Cardiac fibroblast (primary cell): ENCODE data around the gene RAB42.
"Not testable (repeated sequence)": the region's sequence is repeated elsewhere in the genome, so short reads cannot be mapped to it uniquely, and the experiment has no call there.

Experiments
- DNase-seq, 2 donors: peaks; one replicate each; pipeline versions ENCODE4 v3.0.0 to v3.0.0-alpha.2; 2010; ENCODE audit warnings: low read depth in 2 of 2
- H3K4me3 ChIP-seq, 2 donors: replicated peaks in 1 of 2; 1 replicate in 1 of 2; 2 replicates in 1 of 2; pipeline ENCODE4 v1.5.1; 2011; ENCODE audit warnings: low read depth in 2 of 2, low read length in 2 of 2, mild to moderate bottlenecking in 2 of 2, moderate library complexity in 1 of 2
- TF ChIP-seq, protein P1 (sequence below): IDR thresholded peaks from one replicate; pipeline ENCODE4 v1.5.1; 2011; ENCODE audit warnings: low read depth, mild to moderate bottlenecking, low read length, inconsistent platforms

RAB42 gene

DNA sequence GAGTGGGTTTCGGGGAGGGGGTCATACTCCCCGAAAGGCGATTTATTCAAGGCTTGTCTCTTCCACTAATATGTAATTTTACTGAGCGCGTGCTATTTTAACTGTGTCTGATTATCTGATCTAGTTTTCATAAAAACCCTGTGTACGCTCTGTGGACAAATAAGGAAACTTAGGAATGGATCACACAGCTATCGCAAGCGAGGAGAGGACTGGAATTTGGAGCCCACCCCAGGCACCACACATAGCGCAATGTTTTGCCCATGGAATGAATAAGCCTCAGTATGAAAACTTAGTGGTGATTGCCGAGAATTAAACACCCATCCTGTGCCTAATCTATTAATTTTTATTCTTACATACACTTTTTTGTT lies 9.8 kb upstream of the RAB42 start:
- peak; percentile 52 to 58 for DNase-seq
- TF ChIP-seq, protein P1, sequence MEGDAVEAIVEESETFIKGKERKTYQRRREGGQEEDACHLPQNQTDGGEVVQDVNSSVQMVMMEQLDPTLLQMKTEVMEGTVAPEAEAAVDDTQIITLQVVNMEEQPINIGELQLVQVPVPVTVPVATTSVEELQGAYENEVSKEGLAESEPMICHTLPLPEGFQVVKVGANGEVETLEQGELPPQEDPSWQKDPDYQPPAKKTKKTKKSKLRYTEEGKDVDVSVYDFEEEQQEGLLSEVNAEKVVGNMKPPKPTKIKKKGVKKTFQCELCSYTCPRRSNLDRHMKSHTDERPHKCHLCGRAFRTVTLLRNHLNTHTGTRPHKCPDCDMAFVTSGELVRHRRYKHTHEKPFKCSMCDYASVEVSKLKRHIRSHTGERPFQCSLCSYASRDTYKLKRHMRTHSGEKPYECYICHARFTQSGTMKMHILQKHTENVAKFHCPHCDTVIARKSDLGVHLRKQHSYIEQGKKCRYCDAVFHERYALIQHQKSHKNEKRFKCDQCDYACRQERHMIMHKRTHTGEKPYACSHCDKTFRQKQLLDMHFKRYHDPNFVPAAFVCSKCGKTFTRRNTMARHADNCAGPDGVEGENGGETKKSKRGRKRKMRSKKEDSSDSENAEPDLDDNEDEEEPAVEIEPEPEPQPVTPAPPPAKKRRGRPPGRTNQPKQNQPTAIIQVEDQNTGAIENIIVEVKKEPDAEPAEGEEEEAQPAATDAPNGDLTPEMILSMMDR: no peak

DNA sequence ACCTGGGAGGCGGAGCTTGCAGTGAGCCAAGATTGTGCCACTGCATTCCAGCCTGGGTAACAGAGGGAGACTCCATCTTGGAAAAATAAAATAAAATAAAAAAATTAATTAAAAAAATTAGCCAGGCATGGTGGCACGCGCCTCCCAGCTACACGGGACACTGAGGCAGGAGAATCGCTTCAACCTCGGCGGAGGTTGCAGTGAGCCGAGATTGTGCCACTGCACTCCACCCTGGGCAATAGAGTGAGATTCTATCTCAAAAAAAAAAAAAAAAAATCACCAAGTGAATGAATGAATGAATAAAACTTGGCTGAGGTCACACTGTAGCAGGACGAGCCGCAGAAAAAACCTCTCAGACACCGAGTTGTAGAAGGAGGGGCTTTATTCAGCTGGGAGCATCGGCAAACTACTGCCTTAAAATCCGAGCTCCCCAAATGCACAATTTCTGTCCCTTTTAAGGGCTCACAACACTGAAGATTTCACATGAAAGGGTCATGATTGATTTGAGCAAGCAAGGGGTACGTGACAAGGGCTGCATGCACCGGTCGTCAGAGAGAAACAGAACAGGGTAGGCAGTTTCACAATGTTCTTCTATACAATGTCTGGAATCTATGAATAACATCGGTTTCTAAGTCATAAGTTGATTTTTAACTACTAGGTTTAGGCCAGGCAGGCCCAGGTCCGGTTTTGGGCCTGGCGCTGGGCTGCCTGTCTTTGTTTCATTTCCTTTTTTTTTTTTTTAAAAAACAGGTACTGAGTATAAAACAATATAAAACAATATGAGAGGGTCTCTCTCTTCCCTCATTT lies 5.3 kb upstream of the RAB42 start:
- not testable (repeated sequence) for DNase-seq, H3K4me3 ChIP-seq

More for the DNA sequence above, 9.8 kb upstream of the RAB42 start:
- peak overlapping the region; percentile 87 to 94 for H3K4me3 ChIP-seq

DNA sequence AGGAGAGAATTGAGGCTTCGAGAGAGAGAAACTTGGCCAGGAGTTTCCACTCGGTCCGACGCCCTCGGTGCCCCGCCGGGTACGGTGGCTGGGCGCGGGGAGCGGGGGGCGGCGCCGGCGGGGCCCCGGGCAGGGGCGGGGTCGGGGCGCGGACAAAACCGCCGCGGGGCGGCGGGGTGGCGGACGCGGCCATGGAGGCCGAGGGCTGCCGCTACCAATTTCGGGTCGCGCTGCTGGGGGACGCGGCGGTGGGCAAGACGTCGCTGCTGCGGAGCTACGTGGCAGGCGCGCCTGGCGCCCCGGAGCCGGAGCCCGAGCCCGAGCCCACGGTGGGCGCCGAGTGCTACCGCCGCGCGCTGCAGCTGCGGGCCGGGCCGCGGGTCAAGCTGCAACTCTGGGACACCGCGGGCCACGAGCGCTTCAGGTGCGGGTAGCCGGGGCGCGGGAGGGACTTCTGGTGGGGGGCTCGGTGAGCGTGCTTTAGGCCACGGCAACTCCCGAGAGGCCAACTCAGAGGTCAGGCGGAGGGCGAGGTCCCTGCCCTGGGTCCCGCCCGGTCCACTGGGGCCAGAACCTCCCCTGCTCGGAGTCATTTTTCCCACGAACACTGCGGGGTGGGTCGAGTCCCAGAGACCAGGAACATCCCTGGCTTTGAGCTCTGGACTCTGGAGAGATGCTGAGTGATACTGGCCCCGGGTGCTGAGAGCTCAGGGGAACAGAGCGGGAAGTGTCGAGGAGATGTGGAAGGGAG lies 431 bp downstream of the RAB42 start:
- TF ChIP-seq, protein P1: no peak
- no peak for DNase-seq
- peak overlapping the region; percentile 47 to 55 for H3K4me3 ChIP-seq

DNA sequence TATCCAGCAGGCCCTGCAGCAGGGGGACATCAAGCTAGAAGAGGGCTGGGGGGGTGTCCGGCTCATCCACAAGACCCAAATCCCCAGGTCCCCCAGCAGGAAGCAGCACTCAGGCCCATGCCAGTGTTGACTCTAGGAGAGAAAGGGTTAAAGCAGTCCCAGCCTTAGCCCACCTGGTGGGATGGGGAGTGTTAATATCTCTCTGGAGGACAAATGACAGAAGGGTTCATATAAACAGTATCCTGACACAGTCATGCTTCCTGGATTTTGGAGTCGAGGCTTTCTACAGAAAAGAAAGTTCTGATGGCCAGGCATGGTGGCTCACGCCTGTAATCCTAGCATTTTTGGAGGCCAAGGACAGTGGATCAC lies 1.9 kb downstream of the RAB42 start:
- not testable (repeated sequence) for DNase-seq, H3K4me3 ChIP-seq

DNA sequence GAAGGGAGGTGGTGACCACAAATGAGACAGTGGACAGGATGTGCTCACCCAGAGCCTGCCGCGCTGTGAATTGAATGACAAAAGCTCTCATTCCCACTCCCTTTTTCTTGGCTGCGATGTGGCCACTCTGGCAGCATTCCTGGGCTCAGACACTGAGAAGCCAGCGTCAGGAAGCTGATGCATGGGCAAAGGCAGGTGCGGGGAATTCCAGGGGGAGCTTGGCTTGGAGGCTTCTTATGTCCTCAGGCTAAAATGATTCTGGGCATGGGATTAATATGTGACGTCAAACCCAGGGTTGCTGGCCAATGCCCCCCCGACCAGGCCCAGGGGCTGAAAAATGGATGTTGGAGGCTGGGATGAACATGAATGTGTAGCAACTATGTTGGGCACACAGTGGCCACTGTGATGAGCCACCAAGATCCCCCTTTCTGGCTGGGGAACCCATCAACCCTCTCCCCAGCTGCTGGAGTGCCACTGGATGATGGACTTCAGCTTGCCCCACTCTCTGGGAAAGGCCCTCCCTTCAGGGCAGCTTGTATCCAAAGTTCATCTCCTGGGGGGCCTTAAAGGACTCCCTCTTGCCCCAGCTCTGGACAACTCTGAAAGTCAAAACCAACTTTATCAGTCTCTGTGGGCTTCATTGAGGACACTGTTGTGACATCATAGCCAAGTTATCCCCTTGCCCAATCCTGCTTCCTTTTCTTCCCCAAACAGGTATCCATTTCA lies 2.8 kb downstream of the RAB42 start:
- H3K4me3 ChIP-seq: not testable (repeated sequence)

DNA sequence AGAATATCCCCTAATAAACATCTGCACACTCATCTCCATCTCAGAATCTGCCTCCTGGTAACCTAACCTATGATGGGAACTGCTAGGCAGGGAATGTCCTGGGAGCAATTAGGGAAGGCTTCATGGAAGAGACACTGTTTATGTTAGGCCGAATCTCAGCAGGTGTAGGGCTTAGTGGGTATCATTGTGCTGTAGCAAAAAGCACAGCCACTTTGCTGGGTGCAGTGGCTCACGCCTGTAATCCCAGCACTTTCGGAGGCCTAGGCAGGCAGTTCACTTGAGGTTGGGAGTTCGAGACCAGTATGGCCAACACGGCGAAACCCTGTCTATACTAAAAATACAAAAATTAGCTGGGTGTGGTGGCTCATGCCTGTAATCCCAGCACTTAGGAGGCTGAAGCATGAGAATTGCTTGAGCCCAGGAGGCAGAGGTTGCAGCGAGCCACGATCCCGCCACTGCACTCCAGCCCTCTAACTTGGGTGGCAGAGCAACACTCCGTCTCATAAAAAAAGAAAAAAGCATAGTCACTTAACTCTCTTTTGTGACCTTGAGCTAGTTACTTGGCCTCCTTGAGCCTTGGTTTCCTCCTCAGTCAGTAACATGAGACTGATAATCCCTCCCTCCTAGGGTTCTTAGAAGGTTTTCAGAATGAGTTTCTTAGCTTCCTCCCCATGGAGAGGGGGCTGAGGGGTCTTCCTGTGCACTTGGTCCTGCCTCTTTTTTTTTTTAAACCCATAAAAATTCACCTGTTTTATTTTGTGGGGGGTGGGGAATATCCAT lies 3.5 kb downstream of the RAB42 start:
- H3K4me3 ChIP-seq: no peak overlapping the region
- TF ChIP-seq, protein P1: no peak
- DNase-seq: no peak

More for the DNA sequence above, 2.8 kb downstream of the RAB42 start:
- peak in 1 of 2 donors; percentile 79 for DNase-seq

DNA sequence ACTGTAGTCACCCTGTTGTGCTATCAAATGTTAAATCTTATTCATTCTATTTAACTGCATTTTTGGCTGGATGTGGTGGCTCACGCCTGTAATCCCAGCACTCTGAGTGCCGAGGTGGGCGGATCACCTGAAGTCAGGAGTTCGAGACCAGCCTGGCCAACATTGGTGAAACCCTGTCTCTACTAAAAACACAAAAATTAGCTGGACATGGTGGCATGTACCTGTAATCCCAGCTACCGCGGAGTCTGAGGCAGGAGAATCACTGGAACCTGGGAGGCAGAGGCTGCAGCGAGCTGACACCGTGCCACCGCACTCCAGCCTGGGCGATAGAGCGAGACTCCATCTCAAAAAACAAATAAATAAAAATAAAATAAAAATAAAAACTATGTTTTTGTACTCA lies 4.2 kb downstream of the RAB42 start:
- H3K4me3 ChIP-seq, DNase-seq: not testable (repeated sequence)

DNA sequence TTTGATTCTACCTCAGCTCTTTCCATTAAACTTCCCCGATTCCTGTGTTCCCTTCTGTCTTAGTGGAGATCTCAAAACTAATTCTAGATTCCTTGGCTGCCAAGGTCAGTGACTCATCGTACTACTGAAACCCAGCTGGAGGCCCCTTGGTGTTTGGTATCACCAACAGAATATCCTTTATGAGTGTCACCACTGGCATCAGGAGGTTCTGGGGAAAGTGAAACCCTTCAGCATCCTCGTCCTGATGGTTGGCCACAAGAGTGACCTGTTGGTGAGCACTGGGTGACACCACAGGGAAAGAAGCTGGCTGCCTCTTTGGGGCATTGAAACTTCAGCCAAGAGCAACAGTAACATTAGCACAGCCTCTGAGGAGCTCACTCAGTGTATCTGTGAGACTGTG lies 9.6 kb downstream of the RAB42 start:
- H3K4me3 ChIP-seq: no peak overlapping the region
- DNase-seq: peak; percentile 82 to 88
- TF ChIP-seq, protein P1: no peak
